ENCODE data around the gene PPP1R18.

PPP1R18 gene

GRCh38 chr6:30689022-30689865 lies 2.8 kb upstream of the PPP1R18 start:
- DNase-seq (ENCODE audit: low spot score): no peak
- no peak for TF ChIP-seq CTCF (IDR thresholded peaks at IDR 0.05; ENCODE audit: extremely low read depth, missing control alignments)

- no peak for TF ChIP-seq CTCF (IDR thresholded peaks at IDR 0.05; ENCODE audit: extremely low read depth, missing control alignments)
- DNase-seq (ENCODE audit: low spot score): no peak
Measured at GRCh38 chr6:30688569-30688968, 2.1 kb upstream of the PPP1R18 start.

- DNase-seq (ENCODE audit: low spot score): no peak
- TF ChIP-seq CTCF (IDR thresholded peaks at IDR 0.05; ENCODE audit: extremely low read depth, missing control alignments): no peak
Measured at GRCh38 chr6:30687659-30688431, 1.4 kb upstream of the PPP1R18 start.

GRCh38 chr6:30686908-30687658 lies 638 bp upstream of the PPP1R18 start:
- DNase-seq (ENCODE audit: low spot score): peak; percentile 90
- no peak for TF ChIP-seq CTCF (IDR thresholded peaks at IDR 0.05; ENCODE audit: extremely low read depth, missing control alignments)

- no peak for DNase-seq (ENCODE audit: low spot score)
- peak; percentile 23 for TF ChIP-seq CTCF (IDR thresholded peaks at IDR 0.05; ENCODE audit: extremely low read depth, missing control alignments)
Measured at GRCh38 chr6:30685157-30686008, 1.1 kb downstream of the PPP1R18 start.

GRCh38 chr6:30684386-30685156 lies 1.9 kb downstream of the PPP1R18 start:
- DNase-seq (ENCODE audit: low spot score): peak; percentile 59
- TF ChIP-seq CTCF (IDR thresholded peaks at IDR 0.05; ENCODE audit: extremely low read depth, missing control alignments): no peak
